ENCODE results near the gene SNX25.

- no peak for TF ChIP-seq CTCF (IDR thresholded peaks at IDR 0.05)
- TF ChIP-seq POLR2A (IDR thresholded peaks at IDR 0.05), result no peak
Observed at GRCh38 chr4:185171373-185172071, 37.9 kb upstream of the SNX25 start.
